ENCODE measurements around the gene MCF2L2. TPM values are rescaled to one million over a fixed set of nuclear protein-coding genes. Genes with fewer than 3 reads are reported as not detected.
"Not testable (repeated sequence)": the region's sequence is repeated elsewhere in the genome, so short reads cannot be mapped to it uniquely, and the experiment has no call there.

Gene MCF2L2
- total RNA-seq, 2 donors from 2014 or later = 1.5 to 2.5 TPM

DNA sequence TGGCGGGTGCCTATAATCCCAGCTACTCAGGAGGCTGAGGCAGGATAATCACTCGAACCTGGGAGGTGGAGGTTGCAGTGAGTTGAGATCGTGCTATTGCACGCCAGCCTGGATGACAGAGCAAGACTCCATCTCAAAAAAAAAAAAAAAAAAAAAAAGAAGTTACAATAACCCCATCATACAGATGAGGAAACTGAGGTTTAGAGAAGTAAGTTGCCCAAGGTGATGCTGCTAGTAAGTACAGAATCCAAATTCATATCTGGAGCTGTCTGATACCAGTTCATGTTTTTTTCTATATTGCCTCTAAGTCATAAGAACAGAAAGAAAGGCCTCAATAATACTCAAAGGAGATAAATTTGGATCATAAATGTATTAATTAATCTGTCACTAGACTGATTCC, 40.6 kb downstream of the MCF2L2 start:
- no peaks in the 10 kb centered on the region for H3K36me3 Mint-ChIP-seq
- H3K27ac Mint-ChIP-seq = no peak overlapping the region
- H3K9me3 Mint-ChIP-seq = no peaks in the 10 kb centered on the region
- no peak for DNase-seq (ENCODE audit: low spot score in 2 of 2)
- no peak for ATAC-seq

DNA sequence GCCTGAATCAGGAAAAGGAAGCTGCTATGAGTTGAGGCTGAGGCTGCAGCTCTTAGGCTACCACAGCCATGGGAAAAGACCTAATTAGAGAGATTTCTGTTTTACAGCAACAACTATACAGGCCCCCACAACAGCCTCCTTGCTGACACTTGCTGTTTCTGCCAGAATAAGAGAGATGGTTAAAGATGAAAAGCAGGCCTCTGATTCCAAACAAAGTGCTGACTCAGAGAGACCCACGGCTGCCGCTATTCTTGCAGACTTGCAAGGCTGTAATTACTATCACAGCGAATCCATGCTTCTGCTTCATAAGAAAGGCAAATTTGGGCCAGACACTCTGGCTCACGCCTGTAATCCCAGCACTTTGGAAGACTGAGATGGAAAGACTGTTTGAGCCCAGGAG, 41.8 kb downstream of the MCF2L2 start:
- ATAC-seq = no peak
- H3K36me3 Mint-ChIP-seq = no peaks in the 10 kb centered on the region
- no peak overlapping the region for H3K27ac Mint-ChIP-seq

DNA sequence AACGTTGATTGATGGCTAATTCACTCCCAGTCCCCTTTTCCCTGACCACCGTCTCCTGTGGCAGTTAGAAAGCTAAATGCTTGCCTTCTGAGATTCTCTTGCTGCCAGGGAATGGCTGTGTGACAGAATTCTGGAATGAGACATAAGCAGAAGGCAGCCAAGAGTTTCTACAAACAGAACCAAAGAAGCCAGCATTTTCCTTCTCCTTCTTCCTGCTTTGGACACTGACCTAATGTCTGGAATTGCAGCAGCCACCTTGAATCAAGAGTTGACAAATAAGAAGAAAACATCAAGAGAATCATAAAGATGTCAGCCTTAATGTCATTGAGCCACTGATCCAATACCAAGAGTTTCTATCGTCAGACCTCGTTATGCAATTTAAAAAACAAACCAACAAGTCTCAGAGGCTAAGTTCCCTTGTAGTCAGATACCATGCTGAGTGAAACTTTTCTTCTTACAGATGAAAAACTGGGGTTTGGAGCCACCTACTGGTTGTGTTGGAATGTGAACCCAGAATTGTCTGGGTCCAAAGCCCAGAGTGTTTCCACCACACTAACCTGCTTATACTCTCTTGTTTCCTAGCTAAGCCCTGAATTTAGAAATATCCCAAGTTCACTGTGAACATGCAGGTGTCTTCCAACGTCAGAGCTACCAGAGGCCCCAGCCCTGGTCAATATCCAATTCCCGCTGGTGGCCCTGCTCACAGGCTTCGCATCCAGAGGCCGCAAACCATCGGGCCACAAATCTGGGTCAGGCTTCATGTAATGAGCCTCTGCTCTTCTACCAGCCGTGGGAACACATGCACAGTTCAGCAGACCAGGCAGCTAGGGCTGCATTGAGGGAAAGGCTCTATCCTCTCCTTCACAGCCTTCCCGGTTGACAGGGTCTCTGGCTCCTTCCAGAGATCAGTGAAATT, 42.5 kb downstream of the MCF2L2 start:
- peak; percentile 73 to 82 for ATAC-seq

More for the DNA sequence above, 41.8 kb downstream of the MCF2L2 start:
- DNase-seq (ENCODE audit: low spot score in 2 of 2) = no peak
- H3K9me3 Mint-ChIP-seq = no peaks in the 10 kb centered on the region

DNA sequence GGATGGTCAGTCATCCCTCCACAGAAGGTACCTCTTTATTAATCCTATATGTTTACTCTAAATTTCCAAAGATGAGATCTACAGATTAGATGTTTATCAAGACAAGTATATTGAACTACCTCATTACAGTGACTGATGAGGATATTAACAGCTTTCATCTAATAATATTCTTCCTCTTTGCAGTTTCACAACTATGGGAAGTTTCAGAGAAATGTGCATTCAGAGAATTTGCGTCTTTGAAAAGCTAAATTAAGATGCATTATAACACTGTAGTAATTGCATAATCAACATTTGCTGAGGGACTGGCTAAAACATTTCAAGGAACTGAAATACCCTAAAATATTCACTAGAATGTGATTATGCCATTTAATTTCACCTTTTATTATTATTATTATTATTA, 46.7 kb downstream of the MCF2L2 start:
- H3K9me3 Mint-ChIP-seq = no peaks in the 10 kb centered on the region
- H3K36me3 Mint-ChIP-seq = no peaks in the 10 kb centered on the region
- no peak for ATAC-seq
- DNase-seq (ENCODE audit: low spot score in 2 of 2) = no peak
- H3K27ac Mint-ChIP-seq = no peak overlapping the region

More for the DNA sequence above, 42.5 kb downstream of the MCF2L2 start:
- Mint-ChIP-seq H3K36me3 (no peaks in the 10 kb centered on the region), H3K9me3 (no peaks in the 10 kb centered on the region), H3K27ac (no peak overlapping the region)
- peak in 1 of 2 donors; percentile 57 for DNase-seq (ENCODE audit: low spot score in 2 of 2)

DNA sequence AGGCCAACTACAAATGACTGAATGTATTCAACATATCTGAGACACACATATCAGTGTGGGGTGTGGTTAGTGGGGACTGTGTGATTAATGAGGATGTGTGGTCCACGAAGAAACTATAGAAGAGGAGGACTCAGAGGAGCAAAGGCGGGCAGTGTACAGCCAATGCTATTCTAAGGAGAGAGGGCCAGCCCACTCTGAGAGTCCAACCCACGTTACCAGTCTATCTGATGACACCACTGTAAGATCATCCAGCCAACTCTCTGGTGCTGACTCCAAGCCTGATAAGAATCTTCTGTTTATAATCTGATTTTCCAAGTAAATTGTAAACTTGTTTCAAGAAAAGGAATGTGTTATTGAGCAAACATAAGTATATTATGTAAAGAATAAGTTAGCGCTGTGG, 47.2 kb downstream of the MCF2L2 start:
- no peak for ATAC-seq
- no peaks in the 10 kb centered on the region for H3K9me3 Mint-ChIP-seq
- DNase-seq (ENCODE audit: low spot score in 2 of 2) = no peak
- H3K36me3 Mint-ChIP-seq = no peaks in the 10 kb centered on the region
- no peak overlapping the region for H3K27ac Mint-ChIP-seq

DNA sequence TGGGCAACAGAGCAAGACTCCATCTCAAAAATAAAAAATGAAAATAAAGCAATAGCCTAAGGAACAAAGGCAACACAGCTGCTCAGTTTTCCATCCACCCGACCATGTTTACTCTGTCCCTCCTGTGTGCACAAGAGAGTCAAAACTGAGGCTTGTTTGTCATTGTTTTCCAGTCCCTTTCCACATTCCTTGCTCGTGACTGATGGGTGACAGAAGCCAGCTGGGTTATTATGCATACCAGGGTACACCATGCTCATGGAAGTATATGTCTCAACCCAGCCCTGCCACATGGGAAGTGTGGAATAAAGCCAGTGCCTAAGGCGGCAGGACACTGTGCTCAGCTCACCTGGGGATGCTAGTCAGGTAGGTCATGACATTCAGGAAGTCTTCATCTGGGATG, 49.5 kb downstream of the MCF2L2 start:
- no peaks in the 10 kb centered on the region for H3K36me3 Mint-ChIP-seq
- no peak overlapping the region for H3K27ac Mint-ChIP-seq
- no peaks in the 10 kb centered on the region for H3K9me3 Mint-ChIP-seq
- ATAC-seq (no peak), DNase-seq (ENCODE audit: low spot score in 2 of 2) (no peak)

DNA sequence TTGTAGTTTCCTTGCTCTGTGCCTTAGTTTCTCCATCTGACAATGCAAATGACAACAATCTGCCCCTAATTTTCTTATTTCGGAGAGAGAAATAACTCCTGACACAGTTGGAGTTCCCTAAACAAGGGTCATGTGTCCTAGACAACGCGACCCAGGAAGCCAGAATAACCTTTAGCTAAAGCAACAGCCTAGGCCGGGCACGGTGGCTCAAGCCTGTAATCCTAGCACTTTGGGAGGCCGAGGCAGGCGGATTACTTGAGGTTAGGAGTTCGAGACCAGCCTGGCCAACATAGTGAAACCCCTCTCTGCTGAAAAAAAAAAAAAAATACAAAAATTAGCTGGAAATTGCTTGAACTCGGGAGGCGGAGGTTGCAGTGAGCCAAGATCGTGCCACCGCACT, 49.9 kb downstream of the MCF2L2 start:
- H3K9me3 Mint-ChIP-seq = no peaks in the 10 kb centered on the region
- ATAC-seq = no peak
- no peak for DNase-seq (ENCODE audit: low spot score in 2 of 2)
- H3K36me3 Mint-ChIP-seq = no peaks in the 10 kb centered on the region
- no peak overlapping the region for H3K27ac Mint-ChIP-seq

DNA sequence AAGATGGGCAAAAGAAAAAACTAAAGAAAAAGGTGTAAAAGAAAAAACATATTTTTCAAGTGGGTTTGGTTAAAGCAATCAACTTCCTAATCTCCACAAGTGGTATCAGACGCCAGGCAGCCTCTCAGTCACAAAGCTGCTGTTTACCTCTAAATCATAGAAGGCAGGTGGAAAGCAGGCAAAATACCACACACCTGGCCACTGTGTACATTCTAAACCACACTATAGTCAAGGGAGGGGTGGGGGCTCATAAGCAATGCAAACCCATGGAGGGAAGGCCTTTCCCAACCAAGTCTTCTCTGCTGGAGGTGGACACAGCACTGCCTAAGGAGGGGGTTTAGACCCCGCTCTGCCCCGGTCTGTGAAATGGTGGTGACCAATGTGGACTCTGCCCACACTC, 50.4 kb downstream of the MCF2L2 start:
- no peaks in the 10 kb centered on the region for H3K36me3 Mint-ChIP-seq
- no peaks in the 10 kb centered on the region for H3K9me3 Mint-ChIP-seq
- no peak for DNase-seq (ENCODE audit: low spot score in 2 of 2)
- no peak overlapping the region for H3K27ac Mint-ChIP-seq
- no peak for ATAC-seq

DNA sequence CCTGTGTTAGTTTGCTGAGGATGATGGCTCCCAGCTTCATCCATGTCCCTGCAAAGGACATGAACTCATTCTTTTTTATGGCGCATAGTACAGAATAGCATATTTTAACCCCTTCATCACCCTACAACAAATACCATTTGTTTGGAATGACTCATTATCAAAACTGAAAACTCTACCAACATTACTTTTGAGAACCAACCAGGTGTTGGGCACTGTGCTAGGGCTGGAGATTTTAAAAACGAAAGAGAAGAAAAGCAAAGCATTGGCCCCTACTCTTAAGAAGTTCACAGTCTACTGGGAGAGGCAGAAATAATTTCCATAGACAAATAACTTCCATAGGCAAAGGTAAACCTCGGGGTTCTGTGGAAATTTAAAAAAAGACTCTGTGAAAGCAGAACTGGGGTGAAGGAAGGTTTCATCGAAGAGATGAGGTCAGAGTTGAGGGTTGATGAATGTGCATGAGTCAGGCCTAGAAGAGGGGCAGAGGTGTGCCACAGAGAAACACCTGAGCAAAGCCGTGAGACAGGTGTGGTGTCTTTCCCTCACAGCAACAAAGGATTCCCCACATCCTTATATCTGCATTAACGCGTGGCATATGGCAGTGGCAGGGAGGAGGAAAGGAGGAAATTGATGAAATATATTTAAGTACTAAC, 51.0 kb downstream of the MCF2L2 start:
- Mint-ChIP-seq H3K36me3 (no peaks in the 10 kb centered on the region), H3K27ac (peak overlapping the region; percentile 36 to 67), H3K9me3 (no peaks in the 10 kb centered on the region)
- DNase-seq (ENCODE audit: low spot score in 2 of 2) (peak in 1 of 2 donors; percentile 30), ATAC-seq (peak; percentile 93 to 94)

DNA sequence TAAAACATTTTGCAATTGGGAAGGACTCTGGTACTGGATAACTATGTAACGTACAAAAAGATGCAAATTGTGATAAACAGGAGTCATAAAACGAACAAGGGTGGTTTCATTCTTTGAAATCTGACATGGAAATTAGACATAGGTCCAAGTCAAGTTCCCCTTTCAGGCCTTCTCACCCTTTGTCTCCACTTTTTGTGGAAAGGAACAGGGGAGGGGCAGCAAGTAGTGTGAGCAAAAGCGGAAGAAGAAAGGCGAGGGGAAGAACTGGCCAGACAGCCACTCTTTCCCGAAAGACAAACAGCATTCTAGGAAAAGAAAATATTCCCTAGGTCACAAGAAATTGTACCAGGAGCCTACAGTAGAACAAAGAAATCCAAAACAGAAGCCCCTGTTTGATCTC, 52.6 kb downstream of the MCF2L2 start:
- no peak for ATAC-seq
- no peaks in the 10 kb centered on the region for H3K9me3 Mint-ChIP-seq
- DNase-seq (ENCODE audit: low spot score in 2 of 2) = no peak
- H3K27ac Mint-ChIP-seq = no peak overlapping the region
- no peaks in the 10 kb centered on the region for H3K36me3 Mint-ChIP-seq

DNA sequence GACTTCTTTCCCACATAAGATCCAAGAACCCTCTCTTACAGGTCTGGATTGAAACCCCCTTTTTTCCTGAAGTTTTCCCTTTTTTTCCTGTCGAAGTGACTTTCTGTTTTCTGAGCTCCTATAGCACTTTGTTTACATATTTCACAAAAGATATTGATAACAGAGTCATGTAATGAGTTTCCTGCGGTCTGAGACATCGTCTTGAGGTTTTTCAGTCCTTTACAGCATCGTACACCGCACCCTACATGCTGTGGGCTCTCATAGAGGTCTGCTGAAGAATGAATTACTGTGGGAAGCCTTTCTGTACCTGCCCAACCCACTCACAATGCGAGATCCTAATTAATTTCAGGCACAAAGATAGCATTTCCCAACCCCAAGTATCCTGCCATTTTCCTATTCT, 53.1 kb downstream of the MCF2L2 start:
- no peaks in the 10 kb centered on the region for H3K36me3 Mint-ChIP-seq
- DNase-seq (ENCODE audit: low spot score in 2 of 2) = no peak
- ATAC-seq = no peak
- H3K9me3 Mint-ChIP-seq = no peaks in the 10 kb centered on the region
- H3K27ac Mint-ChIP-seq = no peak overlapping the region

DNA sequence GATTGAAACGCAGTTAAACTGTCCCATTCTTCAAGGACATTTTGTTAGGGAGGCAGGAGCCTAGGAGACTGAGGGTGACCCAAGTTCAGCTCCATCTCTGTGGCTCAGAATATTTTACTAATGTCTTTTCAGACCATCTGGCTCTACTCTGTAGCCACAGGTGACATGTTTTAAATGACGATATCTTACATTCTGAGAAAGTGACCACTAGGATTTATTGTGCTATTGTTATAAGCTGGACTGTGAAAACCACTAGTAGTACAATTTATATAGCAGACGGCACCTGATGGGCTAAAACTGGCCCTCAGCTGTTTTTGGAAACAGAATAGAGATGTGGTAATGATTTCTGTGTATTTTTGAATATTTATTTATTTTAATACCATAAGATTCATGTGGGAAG, 55.5 kb downstream of the MCF2L2 start:
- no peaks in the 10 kb centered on the region for H3K36me3 Mint-ChIP-seq
- H3K9me3 Mint-ChIP-seq = no peaks in the 10 kb centered on the region
- ATAC-seq (no peak), DNase-seq (ENCODE audit: low spot score in 2 of 2) (no peak)
- H3K27ac Mint-ChIP-seq = no peak overlapping the region

DNA sequence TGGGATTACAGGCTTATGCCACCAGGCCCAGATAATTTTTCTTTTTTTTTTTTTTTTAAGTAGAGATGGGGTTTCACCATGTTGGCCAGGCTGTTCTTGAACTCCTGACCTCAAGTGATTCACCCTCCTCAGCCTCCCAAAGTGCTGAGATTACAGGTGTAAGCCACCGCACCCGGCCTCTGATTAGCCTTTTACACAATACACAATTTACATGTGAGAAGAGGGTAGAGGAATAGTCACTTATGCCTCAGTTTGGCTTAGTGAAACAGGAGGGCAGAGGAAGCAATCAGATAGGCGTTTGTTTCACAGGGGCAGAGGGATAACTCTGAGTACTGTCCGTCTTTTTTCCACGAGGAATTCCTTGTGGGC, 56.8 kb downstream of the MCF2L2 start:
- not testable (repeated sequence) for H3K36me3 Mint-ChIP-seq; DNase-seq (ENCODE audit: low spot score in 2 of 2); H3K9me3 Mint-ChIP-seq
- ATAC-seq = peak in 1 of 2 donors; percentile 59
- peak overlapping the region in 1 of 2 donors; percentile 83 for H3K27ac Mint-ChIP-seq

DNA sequence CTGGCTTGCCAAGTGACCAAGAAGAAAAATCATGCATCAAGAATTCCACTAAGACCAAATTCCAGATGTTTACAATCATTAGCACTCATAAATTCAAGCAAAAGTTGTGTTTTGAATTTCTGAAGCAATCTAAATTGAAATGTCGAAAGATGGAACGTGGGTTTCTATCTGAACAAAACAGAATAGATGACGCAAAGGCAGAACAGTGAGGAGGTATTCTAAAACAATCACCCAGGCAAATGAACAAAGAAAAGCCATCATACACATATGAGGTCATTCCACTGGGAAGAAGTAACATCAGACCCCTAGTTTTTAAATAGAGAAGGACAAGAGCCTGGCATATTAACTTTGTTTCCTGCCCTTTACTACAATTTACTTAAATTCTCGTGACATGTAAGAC, 58.0 kb downstream of the MCF2L2 start:
- Mint-ChIP-seq H3K9me3 (no peaks in the 10 kb centered on the region), H3K36me3 (no peaks in the 10 kb centered on the region), H3K27ac (peak overlapping the region in 1 of 2 donors; percentile 83)
- no peak for ATAC-seq
- DNase-seq (ENCODE audit: low spot score in 2 of 2) = no peak

DNA sequence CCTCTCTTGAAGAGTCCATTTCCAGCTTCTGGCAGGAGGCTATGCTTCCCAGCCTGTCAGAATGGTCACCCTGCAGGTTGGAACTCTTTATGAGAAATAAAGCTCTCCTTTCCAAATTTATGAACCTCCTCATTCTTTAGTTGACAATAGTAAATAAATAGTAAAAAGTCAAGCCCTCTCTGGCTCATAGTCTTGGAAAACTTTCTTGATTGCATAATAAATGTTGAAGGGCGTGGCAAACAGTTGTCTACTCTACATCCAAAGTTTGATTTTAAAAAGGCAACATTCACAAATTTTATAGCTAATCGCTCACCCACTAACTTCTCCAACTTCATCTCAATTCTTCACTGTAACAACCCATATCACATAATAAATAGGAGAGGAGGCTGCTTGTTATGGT, 58.8 kb downstream of the MCF2L2 start:
- Mint-ChIP-seq H3K27ac (no peak overlapping the region), H3K36me3 (no peaks in the 10 kb centered on the region), H3K9me3 (no peaks in the 10 kb centered on the region)
- no peak for ATAC-seq
- DNase-seq (ENCODE audit: low spot score in 2 of 2) = no peak

DNA sequence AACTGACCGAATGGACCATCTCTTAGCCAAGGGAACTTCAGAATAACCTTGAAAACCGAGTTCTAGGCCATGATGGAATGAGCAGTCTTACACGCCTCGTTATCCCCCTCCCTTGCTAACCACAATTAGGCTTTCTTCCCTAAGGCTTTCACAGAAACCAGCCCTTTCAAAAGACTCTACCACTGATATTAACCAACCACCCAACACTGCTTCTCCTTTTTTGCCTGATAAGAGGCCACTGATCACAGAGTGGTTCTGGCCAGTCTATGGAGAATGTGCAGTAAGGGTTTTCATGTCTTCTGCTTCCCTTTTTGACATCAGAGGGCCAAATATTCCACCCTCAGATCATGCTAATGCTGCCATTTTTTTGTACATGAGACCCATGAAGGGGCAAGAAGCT, 59.3 kb downstream of the MCF2L2 start:
- H3K36me3 Mint-ChIP-seq = no peaks in the 10 kb centered on the region
- no peaks in the 10 kb centered on the region for H3K9me3 Mint-ChIP-seq
- DNase-seq (ENCODE audit: low spot score in 2 of 2) (no peak), ATAC-seq (no peak)
- no peak overlapping the region for H3K27ac Mint-ChIP-seq

DNA sequence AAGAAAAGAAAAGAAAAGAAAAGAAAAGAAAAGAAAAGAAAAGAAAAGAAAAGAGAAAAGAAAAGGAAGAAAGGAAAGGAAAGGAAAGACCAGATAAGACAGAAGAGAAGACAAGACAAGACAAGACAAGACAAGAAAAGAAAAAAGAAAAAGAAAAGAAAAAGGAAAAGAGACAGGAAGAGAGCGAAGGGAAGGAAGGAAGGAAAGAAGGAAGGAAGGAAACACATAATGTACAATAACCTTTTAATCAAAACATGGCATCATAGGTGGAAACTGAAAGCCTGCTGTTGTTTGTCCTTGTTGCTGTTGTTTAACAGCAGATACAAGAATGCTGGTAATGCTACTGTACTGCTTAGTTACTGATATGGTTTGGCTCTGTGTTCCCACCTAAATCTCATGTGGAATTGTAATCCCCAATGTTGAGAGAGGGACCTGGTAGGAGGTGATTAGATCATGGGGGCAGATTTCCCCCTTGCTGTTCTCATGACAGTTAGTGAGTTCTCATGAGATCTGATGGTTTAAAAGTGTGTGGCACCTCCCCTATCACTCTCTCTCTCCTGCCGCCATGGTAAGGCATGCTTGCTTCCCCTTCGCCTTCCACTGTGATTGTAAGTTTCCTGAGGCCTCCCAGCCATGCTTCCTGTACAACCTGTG, 67.3 kb downstream of the MCF2L2 start:
- ATAC-seq = no peak
- Mint-ChIP-seq H3K27ac (no peak overlapping the region), H3K9me3 (no peaks in the 10 kb centered on the region), H3K36me3 (no peaks in the 10 kb centered on the region)
- DNase-seq (ENCODE audit: low spot score in 2 of 2) = no peak

Data from activated naive CD4-positive, alpha-beta T cell treated with anti-CD3 and anti-CD28 coated beads, Interleukin-2, amount 50 U/mL, for 72 hours (primary cell).